GM18507 (cell line): ENCODE data around the gene SIMC1.

ENCODE experiments used
- DNase-seq: peaks from one replicate; pipeline ENCODE4 v3.0.0; 2011; ENCODE audit warnings: low read depth; ENCODE audit not compliant: insufficient read length; ENCODE audit errors: extremely low spot score
- FAIRE-seq: peaks from 2 replicates; lab custom pipeline; 2011; peaks lifted over from hg19 to GRCh38; lab: Jason Lieb, UNC

SIMC1 gene

DNA sequence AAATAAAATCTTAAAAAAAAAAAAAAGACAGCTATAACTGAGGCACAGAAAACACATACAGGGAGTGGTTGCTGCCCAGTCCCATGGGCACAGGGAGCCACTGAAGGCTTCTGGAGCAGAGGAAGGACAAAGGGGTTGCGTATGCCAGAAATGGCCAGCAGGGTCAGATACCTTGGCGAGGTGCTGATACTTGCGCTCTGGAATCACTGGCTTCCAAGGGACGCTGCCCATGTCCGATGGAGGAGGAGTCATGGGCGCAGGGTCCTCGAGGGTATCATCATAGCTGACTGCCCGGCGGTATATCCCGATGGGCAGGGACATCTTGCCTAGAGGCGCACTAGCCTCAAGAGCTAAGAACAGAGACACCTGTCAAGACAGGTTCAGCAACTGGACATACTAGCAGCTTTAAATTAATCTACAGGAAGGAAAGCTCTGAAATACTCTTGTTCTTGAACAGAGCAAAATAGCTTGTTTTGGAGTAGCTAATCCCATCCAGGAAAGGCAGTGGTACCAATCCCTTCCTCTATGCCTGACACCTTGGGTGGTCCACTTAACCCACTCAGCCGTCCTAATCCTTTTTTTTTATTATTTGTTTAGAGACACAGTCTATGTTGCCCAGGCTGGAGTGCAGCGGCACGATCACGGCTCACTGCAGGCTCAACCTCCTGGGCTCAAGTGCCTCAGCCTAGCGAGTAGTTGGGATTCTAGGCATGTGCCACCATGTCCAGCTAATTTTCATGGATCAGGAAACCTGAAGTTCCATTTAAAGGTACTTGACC lies 117.4 kb downstream of the SIMC1 start:
- FAIRE-seq (no peak), DNase-seq (no peak)

DNA sequence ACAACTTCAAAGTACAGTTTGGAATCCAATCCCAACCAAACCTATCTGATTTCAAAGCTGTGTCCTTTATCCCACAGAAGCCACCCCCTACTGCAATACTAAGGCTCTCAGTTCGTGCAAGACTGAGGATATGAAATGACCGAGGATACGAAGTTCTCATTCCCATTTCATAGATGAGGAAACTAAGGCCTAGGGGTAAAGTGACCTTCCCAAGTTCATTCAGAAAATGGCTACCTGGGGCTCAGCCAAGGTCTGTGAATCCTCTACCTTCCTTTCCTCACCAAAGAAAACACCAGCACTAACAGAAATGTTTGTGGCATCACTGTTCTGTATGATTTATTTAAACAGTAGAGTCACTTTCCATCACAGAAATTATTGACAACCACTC lies 117.9 kb downstream of the SIMC1 start:
- no peak for FAIRE-seq
- no peak for DNase-seq

DNA sequence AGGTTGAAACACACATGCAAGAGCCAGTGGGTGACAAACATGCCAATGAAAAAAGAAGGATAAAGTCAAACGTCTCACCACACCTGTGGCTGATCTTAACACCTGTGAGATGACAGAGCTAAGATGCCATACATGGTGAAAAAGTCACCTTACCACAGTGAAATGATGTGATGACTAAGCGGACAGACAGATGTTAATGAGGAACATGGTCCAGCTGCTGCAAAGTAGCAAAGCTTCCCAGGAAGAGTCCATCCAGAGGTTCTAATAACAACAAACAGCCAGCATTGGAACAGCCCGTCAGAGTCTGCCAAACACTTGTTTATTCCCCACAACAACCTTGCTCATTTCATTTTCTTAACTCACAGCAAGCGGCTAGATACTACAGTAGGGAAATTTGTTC lies 121.4 kb downstream of the SIMC1 start:
- no peak for DNase-seq
- FAIRE-seq, result no peak

DNA sequence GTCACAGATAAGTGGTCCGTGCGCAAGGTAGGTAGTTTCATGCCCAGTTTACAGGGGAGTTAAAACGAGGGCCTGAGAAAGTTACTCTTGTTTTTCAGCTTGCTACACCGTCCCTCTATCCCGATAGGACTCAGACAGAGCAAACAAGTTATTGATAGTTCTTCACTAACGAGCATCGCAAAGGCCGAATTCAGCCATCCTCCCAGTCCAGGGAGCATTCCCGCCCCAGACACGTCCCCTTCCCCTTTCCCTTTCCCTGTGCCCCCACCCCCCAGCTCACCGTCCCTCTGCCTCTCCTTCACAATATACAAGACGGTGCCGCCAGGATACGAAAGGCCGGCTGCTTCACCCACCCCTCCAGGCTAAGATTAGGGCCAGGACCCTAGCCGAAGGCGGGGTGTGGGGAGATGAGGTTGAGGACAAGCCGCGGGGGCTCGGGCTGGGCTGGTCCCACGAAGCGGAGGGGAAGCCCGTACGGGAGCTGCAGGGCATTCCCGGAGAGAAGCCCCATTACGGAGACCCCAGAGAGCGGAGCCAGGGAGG lies 122.7 kb downstream of the SIMC1 start:
- no peak for FAIRE-seq
- no peak for DNase-seq

DNA sequence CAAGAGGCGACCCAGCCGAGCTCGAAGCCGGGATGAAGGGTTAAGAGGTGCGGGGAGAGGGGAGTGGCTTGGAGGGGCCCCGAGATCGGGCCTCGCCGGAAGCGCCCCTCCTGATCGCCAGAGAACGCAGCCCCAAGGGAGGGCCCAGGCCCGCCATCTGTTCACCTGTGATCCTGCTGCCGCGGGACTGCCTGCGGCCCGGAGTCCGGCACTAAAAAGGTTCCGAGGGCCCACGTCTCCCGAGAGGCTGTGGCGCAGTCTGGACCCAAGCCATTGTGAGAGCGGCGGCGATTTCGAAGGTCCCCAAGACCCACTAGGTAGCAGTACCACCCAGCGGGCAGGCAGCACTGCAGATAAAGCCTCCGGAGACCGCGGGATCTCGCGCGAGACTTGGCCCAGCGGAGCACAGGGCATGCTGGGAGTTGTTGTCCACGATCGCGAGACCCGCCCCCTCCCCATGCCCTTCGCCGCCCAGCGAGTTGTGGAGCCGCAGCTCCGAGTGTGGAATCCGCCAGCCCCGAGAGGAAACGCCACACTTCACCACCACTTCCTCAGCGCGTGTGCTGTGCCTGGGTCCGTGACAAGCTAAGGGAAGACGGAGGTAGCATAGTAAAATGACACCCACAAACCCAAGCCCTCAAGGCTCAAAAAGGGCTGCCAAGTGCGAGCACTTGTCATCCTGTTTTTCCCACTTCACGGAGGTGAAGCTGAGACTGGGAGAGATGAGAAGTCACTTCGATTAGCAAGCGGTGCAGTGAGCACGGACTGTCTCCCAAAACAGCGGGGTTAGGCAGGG lies 123.4 kb downstream of the SIMC1 start, which contains the start of gene KIAA1191:
TSS of gene KIAA1191 (minus strand) at position 328 of the 796 bp plus-strand sequence. CDS start 2,256 bp downstream, outside the sequence.
- DNase-seq (peak; percentile 87), FAIRE-seq (peak; percentile 88)

DNA sequence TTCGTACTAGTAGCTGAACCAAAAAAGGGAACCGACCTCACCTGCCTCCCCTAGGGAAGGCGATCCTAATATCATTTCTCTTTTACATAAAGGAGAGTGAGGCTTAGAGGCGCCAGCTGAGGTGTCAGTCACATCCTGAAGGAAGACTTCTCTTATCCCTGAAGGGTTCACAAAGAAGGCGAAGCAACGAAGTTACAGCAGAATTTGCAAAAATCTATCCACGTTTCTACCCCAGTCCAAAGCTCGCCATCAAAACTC lies 123.9 kb downstream of the SIMC1 start:
- DNase-seq (no peak), FAIRE-seq (no peak)

DNA sequence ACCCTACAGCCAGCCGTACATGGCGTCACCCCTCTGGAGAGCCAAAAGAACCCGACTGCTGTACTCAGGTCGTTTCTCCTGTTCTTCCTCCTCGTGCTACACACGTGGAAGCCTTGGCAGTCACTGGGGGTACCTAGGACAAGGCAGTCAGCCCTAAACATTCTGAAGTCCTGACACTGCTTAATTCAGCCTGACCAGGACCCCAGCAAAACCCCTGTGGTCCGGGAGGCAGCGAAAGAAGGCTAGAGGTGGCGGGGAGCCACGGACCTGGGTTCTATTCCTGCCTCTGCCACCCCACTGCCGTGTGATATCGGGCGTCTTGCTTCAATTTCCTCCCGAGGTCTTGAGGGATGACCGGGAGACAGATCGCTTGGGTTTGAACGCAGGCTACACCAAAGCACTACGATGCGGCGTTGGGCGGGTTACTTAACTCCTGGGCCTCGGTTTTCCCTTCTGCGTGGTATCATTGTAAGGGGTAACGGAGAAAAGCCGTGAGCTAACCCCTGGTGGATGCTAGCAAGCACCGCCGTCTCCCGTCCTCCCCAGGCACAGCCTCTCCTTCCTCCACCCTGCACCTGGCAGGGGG lies 126.6 kb downstream of the SIMC1 start:
- FAIRE-seq (peak; percentile 73), DNase-seq (no peak)

DNA sequence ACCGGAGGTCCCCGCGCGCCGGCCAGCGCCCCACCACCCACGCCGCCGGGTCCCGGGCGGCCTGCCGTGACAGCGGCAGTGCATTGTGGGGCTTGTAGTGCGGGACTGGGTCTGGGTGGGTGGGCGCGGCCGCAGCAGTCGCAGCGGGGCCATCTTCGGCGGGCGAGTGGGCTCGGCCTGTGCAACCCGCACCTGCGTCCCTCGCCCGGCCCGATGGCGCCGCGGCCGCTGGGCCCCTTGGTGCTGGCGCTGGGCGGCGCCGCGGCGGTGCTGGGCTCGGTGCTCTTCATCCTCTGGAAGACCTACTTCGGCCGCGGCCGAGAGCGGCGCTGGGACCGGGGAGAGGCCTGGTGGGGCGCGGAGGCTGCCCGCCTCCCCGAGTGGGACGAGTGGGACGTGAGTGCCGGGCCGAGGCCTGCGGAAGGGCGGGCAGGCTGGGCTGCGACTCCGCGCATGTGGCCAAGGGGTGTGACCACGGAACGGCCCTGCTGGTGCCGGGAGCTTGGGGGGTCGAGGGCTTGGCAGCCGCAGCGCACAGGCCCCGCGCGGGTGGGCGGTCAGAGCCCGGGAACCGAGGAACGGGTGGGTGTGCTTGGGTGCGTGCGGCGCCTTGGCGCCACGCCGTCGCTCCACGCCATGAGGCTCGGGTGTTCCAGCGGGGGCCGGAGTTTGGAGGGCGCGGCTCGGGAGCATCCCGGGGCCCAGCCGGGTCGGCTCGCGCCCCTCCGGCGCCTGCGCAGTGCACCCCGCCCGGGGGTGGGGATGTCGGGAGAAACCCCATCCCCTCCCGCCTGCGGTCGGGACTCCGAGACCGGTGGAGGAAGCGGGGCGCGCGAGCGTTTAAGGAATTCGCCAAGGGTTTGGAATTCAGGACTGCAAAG lies 127.4 kb downstream of the SIMC1 start, which contains the start of gene ARL10:
TSS of gene ARL10 (plus strand) at position 137 of the 881 bp plus-strand sequence. CDS start at position 214, 77 bp downstream.
- no peak for DNase-seq
- no peak for FAIRE-seq

DNA sequence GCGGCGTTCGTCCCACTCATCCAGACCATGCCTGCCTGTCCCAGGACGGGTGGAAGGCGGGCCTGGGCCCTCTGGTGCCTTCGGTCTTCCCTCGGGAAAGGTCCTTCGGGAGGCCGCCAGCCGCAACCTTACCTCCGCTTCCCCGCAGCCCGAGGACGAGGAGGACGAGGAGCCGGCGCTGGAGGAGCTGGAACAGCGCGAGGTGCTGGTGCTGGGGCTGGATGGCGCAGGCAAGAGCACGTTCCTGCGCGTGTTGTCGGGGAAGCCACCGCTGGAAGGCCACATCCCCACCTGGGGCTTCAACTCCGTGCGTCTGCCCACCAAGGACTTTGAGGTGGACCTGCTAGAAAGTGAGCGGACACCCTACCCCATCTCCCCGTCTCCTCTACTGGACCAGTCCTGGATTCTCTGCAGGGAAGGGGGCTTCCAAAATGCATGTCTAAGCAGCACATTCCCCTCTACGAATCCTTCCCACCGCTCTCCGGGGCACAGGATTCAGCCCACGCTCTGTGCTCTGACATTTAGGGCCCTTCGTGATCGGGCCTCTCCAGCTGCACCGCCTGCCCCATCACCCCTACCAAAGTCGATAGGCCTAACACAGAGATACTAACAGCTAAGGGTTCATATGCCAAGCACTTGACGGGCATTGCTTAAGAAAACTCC lies 128.1 kb downstream of the SIMC1 start:
- DNase-seq, result no peak
- no peak for FAIRE-seq

DNA sequence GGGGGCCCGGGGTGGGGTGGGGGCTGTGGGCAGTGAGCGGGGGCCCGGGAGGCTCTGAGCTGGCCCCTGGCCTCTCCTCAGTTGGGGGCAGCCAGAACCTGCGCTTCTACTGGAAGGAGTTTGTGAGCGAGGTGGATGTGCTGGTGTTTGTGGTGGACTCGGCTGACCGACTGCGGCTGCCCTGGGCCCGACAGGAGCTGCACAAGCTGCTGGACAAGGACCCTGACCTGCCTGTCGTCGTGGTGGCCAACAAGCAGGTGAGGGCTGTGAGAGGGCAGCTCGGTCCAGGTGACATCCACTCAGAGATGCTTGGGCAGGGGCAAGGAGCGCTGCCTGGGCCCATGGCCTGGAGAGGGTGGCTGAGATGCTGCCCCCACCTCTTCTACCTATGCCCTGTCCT lies 130.5 kb downstream of the SIMC1 start:
- FAIRE-seq (no peak), DNase-seq (no peak)

DNA sequence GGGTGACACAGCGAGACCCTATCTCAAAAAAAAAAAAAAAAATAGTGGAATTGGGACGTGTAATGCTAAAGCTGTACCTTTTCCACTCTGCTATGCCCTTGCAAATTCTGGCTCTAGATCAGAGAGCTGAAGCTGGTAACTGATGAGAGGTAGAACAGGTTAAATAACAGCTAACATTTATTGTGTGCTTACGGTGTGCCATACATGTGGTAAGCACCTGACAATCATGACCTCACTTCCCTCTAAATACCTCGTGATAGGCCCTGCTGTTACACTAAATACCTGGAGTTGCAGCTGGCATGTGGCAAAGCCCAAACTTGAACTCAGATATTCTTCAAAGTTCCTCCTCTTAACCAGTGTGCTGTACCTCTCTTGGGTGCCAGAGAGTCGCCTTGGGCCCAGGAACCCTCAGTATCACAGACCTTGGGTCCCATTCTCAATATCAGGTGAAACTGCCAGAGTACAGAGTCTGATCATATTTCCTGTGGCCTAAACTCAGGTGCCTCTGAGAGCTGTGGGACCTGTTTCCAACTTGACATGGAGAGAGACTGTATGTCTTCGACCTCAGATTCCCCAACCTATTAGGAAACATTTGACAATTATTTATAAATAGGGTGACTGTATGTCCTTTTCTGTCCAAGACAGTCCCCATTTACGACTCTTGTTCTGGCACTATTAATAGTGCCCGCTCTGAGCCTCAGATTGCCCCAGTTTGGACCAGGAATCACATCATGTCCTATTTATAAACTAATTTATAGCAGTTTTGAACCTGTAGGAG lies 131.9 kb downstream of the SIMC1 start:
- no peak for DNase-seq
- FAIRE-seq, result no peak

DNA sequence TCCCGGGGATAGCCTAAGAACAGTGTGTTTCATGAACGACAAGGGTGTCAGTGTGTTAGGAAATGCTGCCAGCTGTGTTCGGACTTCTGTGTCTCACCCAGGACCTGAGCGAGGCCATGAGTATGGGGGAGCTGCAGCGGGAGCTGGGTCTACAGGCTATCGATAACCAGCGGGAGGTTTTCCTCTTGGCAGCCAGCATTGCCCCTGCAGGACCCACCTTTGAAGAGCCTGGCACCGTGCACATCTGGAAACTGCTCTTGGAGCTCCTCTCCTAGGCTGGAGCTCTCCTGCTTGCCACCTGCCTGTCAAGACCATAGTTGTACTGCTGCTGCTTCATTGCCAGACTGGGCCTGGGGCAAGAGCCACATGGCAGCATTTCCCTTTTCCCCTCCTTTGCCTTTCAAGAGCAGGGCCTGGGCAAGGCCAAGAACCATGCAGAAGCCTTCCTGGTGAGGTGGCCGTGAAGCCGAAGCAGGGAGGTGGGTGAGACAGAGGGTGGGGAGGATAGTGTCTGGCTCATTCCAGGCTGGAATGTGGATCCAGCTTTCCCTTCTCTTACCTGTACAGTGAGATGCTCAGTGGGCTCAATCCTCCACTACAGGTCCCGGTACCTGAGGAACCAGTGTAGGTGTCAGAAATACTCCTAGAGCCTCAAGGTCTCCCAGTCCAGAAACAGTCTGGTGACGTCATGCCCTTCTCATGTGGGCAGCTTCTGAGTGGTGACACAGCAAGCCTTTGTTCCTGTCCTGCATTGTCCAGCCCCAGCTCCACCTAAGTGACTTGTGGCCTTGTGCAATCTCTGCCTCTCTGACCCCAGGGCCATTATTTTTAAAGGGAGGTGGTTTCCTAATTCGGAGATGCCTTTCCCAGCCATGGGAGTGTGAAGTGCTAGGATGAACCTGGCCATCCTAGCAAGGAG lies 133.7 kb downstream of the SIMC1 start:
- FAIRE-seq, result no peak
- DNase-seq, result no peak

DNA sequence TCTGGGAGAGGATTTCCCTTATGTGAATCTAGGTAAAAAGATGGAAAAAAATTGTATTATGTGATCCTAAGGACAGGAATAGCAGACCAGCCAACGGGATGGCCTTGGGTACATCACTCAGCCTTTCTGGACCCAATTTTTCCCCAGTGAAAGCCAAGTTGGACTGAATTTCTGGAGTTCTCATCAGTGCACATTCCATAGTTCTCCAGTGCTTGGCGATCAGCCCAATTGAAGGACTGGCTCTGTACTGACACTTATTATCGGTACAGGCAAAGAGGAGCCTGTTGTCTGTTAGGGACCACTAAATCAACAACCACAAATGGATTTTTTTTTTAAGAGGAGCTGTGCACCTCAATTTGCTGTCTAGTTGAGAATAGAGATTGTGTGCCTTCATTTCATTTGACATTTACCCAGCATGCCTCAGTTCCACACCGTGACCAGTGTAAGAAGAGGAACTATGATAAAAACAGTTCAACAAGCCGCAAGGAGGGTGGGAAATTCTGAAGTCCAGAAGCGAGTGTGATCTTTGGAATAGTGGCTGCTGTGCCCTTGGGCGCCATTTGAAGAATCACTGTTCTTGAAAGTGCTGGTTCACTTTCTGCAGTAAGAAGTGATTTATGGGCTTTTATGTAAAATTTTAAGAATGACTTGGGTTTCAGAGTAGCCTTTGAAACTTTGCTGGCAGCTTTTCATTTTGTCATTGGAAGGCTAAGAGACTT lies 135.0 kb downstream of the SIMC1 start:
- FAIRE-seq, result no peak
- DNase-seq, result no peak

DNA sequence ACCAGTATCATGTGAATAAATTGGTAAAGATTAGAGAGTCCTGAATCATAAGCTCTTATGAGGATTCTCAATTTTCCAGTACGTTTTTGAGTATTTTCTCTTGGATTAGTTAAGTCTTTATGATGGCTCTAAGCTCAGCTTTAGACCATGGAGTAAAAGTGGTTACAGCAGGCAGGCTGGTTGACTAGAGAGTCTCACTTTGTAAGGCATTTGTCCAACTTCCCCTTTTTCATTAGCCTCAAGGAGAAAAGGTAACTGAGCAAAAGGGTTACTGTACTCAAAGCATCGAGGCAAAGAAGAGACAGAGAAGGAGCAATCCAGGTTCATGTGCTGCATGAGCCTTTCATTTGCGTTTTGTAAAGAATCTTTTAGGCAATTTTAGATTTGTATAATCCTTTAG lies 141.7 kb downstream of the SIMC1 start:
- DNase-seq (no peak), FAIRE-seq (no peak)

DNA sequence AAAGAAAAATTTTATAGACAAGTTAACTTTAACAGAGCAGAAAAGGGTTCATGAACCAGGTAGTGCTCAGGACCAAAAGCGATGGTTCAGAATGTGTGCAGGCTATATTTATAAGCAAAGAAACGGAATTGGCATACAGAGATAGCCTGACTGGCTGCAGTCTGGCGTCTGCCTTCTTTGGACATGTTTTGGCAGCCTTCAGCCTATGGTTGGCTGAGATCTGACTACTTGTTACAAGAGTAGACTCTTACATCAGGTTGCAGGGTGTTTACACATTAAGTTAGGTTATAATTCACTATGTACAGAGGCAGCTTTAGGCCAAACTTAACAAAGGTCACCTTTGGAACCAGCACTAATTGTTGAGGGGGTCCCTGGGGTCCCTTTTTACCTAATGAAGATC lies 143.2 kb downstream of the SIMC1 start:
- DNase-seq (no peak), FAIRE-seq (no peak)

DNA sequence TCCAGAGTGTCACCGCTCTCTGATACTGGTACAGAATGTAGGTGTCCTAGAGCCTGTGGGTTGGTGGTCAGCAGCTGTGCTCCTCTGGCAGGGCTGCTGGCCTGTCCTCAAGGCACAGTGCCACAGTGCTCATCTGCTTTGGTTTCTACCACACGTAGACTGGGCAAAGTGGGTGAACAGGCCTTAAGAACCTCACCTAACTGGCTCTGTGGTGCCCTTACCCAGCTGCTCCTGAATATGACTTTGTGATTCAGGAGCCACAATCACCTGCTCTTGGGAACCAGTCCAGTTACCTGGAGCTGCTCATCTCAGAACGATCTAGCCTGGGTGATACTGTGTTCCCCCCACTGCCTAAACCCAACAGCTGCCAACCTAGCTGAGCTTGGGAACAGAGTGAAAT lies 143.8 kb downstream of the SIMC1 start:
- FAIRE-seq (no peak), DNase-seq (no peak)

DNA sequence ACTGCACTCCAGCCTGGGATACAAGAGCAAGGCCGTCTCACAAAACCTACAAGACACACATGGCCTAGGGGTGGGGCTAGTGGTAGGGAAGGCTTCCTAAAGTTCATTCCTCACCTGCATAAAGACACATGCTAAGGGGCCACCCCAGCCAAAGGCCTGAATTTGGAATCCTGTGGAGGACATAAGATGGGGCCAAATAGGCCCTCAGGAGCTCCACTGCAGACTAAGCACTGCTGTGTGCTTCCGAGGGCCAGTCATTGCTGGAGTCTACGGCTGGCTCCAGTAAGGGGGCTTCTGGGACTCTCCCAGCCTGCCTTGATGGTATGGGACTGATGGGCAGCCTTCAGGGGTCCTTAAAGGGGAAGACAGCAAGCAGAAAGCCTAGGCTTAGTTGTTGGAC lies 144.5 kb downstream of the SIMC1 start:
- DNase-seq (no peak), FAIRE-seq (no peak)
